H9 (cell line): Measurements from ENCODE around the gene CTNNA1. TPM values are rescaled to one million over a fixed set of nuclear protein-coding genes. Genes with fewer than 3 reads are reported as not detected.

Experiments
- DNase-seq: peaks from one replicate; pipeline ENCODE4 v3.0.0-alpha.2; 2017
- H2AFZ ChIP-seq: one replicate; pipeline ENCODE4 v1.6.1; 2013; ENCODE audit warnings: mild to moderate bottlenecking, low read length, control low read depth, moderate library complexity
- H2AK5ac ChIP-seq: 2 replicates; pipeline ENCODE4 v1.6.1; 2013; ENCODE audit warnings: low read length, control low read depth, mixed read lengths; ENCODE audit not compliant: insufficient read length
- H2BK120ac ChIP-seq: one replicate; pipeline ENCODE4 v1.6.1; 2013; ENCODE audit warnings: low read depth, mild to moderate bottlenecking, low read length, control low read depth, inconsistent platforms; ENCODE audit not compliant: poor library complexity, severe bottlenecking
- H2BK12ac ChIP-seq: 2 replicates; pipeline ENCODE4 v1.6.1; 2013; ENCODE audit warnings: low read length, control low read depth, mixed read lengths, low read depth; ENCODE audit not compliant: insufficient read length
- H2BK15ac ChIP-seq: 2 replicates; pipeline ENCODE4 v1.6.1; 2013; ENCODE audit warnings: low read depth, low read length, control low read depth
- H2BK20ac ChIP-seq: one replicate; pipeline ENCODE4 v1.6.1; 2013; ENCODE audit warnings: low read depth, mild to moderate bottlenecking, low read length, control low read depth, inconsistent platforms; ENCODE audit not compliant: poor library complexity, severe bottlenecking
- H2BK5ac ChIP-seq: 2 replicates; pipeline ENCODE4 v1.6.1; 2013; ENCODE audit warnings: low read length, control low read depth, mixed read lengths; ENCODE audit not compliant: insufficient read length
- H3K14ac ChIP-seq: 2 replicates; pipeline ENCODE4 v1.6.1; 2013; ENCODE audit warnings: low read length, control low read depth; ENCODE audit not compliant: insufficient read depth
- H3K18ac ChIP-seq: 2 replicates; pipeline ENCODE4 v1.6.1; 2013; ENCODE audit warnings: low read depth, mild to moderate bottlenecking, mixed read lengths, low read length, control low read depth; ENCODE audit not compliant: insufficient read length
- H3K23ac ChIP-seq: 2 replicates; pipeline ENCODE4 v1.6.1; 2013; ENCODE audit warnings: low read length, control low read depth, mixed read lengths, low read depth; ENCODE audit not compliant: insufficient read length
- H3K23me2 ChIP-seq: 2 replicates; pipeline ENCODE4 v1.6.1; 2013; ENCODE audit warnings: low read depth, mild to moderate bottlenecking, mixed read lengths, low read length, control low read depth; ENCODE audit not compliant: insufficient read length, poor library complexity, severe bottlenecking
- H3K27ac ChIP-seq: 2 replicates; pipeline ENCODE4 v1.5.1; 2013; ENCODE audit warnings: low read length, control low read depth, mixed read lengths, low read depth; ENCODE audit not compliant: insufficient read length
- H3K27me3 ChIP-seq: 2 replicates; pipeline ENCODE4 v1.6.1; 2013; ENCODE audit warnings: low read length, control low read depth, inconsistent platforms; ENCODE audit not compliant: insufficient read depth
- H3K4ac ChIP-seq: 2 replicates; pipeline ENCODE4 v1.6.1; 2013; ENCODE audit warnings: low read depth, mild to moderate bottlenecking, control low read depth, inconsistent platforms, low read length, moderate library complexity
- H3K4me1 ChIP-seq: 2 replicates; pipeline ENCODE4 v1.6.1; 2013; ENCODE audit warnings: low read length, control low read depth, inconsistent platforms; ENCODE audit not compliant: insufficient read depth
- H3K4me2 ChIP-seq: 2 replicates; pipeline ENCODE4 v1.6.1; 2013; ENCODE audit warnings: low read length, control low read depth, mixed read lengths; ENCODE audit not compliant: insufficient read length, insufficient read depth
- H3K56ac ChIP-seq: 2 replicates; pipeline ENCODE4 v1.6.1; 2013; ENCODE audit warnings: low read depth, mild to moderate bottlenecking, mixed read lengths, low read length, control low read depth; ENCODE audit not compliant: insufficient read length
- H3K79me1 ChIP-seq: 2 replicates; pipeline ENCODE4 v1.6.1; 2013; ENCODE audit warnings: low read depth, mild to moderate bottlenecking, moderate library complexity, low read length, control low read depth, inconsistent platforms; ENCODE audit not compliant: insufficient read depth, poor library complexity, severe bottlenecking
- H3K79me2 ChIP-seq: 2 replicates; pipeline ENCODE4 v1.6.1; 2013; ENCODE audit warnings: low read length, control low read depth, inconsistent platforms; ENCODE audit not compliant: insufficient read depth
- H3K9ac ChIP-seq: 2 replicates; pipeline ENCODE4 v1.6.1; 2013; ENCODE audit warnings: low read length, control low read depth, mixed read lengths; ENCODE audit not compliant: insufficient read length; ENCODE audit errors: extremely low read depth
- H3K9me3 ChIP-seq: one replicate; pipeline ENCODE4 v1.6.1; 2013; ENCODE audit warnings: low read depth, low read length, inconsistent platforms; ENCODE audit not compliant: control insufficient read depth
- H3T11ph ChIP-seq: one replicate; pipeline ENCODE4 v1.6.1; 2013; ENCODE audit warnings: mild to moderate bottlenecking, low read length, control low read depth, inconsistent platforms
- H4K20me1 ChIP-seq: one replicate; pipeline ENCODE4 v1.6.1; 2013; ENCODE audit not compliant: control insufficient read depth, insufficient read length, insufficient read depth
- H4K5ac ChIP-seq: 2 replicates; pipeline ENCODE4 v1.6.1; 2013; ENCODE audit warnings: low read depth, mild to moderate bottlenecking, mixed read lengths, low read length, control low read depth; ENCODE audit not compliant: insufficient read length
- H4K8ac ChIP-seq: replicated peaks from 2 replicates; pipeline ENCODE4 v1.6.1; 2013; ENCODE audit warnings: low read length, control low read depth, mixed read lengths, low read depth; ENCODE audit not compliant: insufficient read length
- H4K91ac ChIP-seq: 2 replicates; pipeline ENCODE4 v1.6.1; 2013; ENCODE audit warnings: low read depth, mild to moderate bottlenecking, moderate library complexity, mixed read lengths, low read length, control low read depth; ENCODE audit not compliant: insufficient read length
- H3K27ac Mint-ChIP-seq, 3 experiments: 2 replicates in 2 of 3; 3 replicates in 1 of 3; pipeline ENCODE4 v1.8.0; 2020 to 2021; ENCODE audit warnings: mixed read lengths in 3 of 3, mild to moderate bottlenecking in 1 of 3, moderate library complexity in 1 of 3
- H3K27me3 Mint-ChIP-seq: 2 replicates; pipeline ENCODE4 v1.8.0; 2021; ENCODE audit warnings: low read depth, mild to moderate bottlenecking, moderate library complexity, mixed read lengths
- H3K36me3 Mint-ChIP-seq, 3 experiments: 2 replicates in 2 of 3; 3 replicates in 1 of 3; pipeline ENCODE4 v1.8.0; 2020 to 2021; ENCODE audit warnings: low read depth in 3 of 3, mixed read lengths in 3 of 3; ENCODE audit not compliant: insufficient read depth in 1 of 3
- H3K4me1 Mint-ChIP-seq, 2 experiments: 2 replicates each; pipeline ENCODE4 v1.8.0; 2020; ENCODE audit warnings: mixed read lengths in 2 of 2
- H3K4me3 Mint-ChIP-seq, 2 experiments: 2 replicates in 1 of 2; 3 replicates in 1 of 2; pipeline ENCODE4 v1.8.0; 2020 to 2021; ENCODE audit warnings: mild to moderate bottlenecking in 2 of 2, mixed read lengths in 2 of 2, moderate library complexity in 1 of 2
- H3K9me3 Mint-ChIP-seq, 2 experiments: 2 replicates in 1 of 2; 3 replicates in 1 of 2; pipeline ENCODE4 v1.8.0; 2020; ENCODE audit warnings: mild to moderate bottlenecking in 2 of 2, mixed read lengths in 2 of 2, moderate library complexity in 1 of 2
- WGBS: extraction: QIAGEN DNeasy Blood & Tissue Kit; methylation state at CpG from one replicate; pipeline ENCODE4 v1.1.7; 2013; ENCODE audit warnings: missing lambda C conversion rate, low lambda C conversion rate, mixed read lengths; ENCODE audit not compliant: insufficient read length; ENCODE audit errors: extremely low coverage; 5-methylcytosine and 5-hydroxymethylcytosine counted together
- total RNA-seq: library from RNA; stranded (reverse); gene quantifications from 2 replicates; pipeline ENCODE4 v1.2.1, GENCODE V29; 2021
- TF ChIP-seq, protein P1 (sequence below): fragments of 200-600 bp; sonication (generic); conservative IDR thresholded peaks from 3 replicates; pipeline ENCODE4 v1.8.0; 2021; ENCODE audit warnings: antibody characterized with exemption, mild to moderate bottlenecking

The CTNNA1 gene
- total RNA-seq, 1 experiment from 2014 or later = 354 TPM

- Histone ChIP-seq H4K91ac (no peak overlapping the region), H3T11ph (no peak overlapping the region), H3K27me3 (no peaks in the 10 kb centered on the region), H3K14ac (no peak overlapping the region), H3K27ac (no peak overlapping the region), H2BK12ac (no peak overlapping the region), H3K4me2 (no peak overlapping the region), H3K18ac (no peak overlapping the region), H2BK15ac (no peak overlapping the region), H2BK120ac (no peak overlapping the region), H3K79me2 (peaks cover 2% of the 10 kb centered on the region; the same call in 1 of the 2 replicates), H2AFZ (no peak overlapping the region), H4K20me1 (no peaks in the 10 kb centered on the region), H2AK5ac (no peak overlapping the region), H3K79me1 (peaks cover 5% of the 10 kb centered on the region), H4K5ac (no peak overlapping the region), H4K8ac (no peak overlapping the region), H3K9ac (no peak overlapping the region), H2BK5ac (no peak overlapping the region), H3K23me2 (no peaks in the 10 kb centered on the region), H3K23ac (no peak overlapping the region), H3K4ac (no peak overlapping the region), H3K4me1 (peaks cover under 1% of the 10 kb centered on the region; the same call in 1 of the 2 replicates), H3K9me3 (no peaks in the 10 kb centered on the region), H2BK20ac (no peak overlapping the region), H3K56ac (no peak overlapping the region)
- no peaks in the 10 kb centered on the region for H3K9me3 Mint-ChIP-seq
- H3K36me3 Mint-ChIP-seq = peaks cover 2 to 5% (median 2%) of the 10 kb centered on the region in 3 experiments; a peak in 4 of 7 replicates
- H3K4me3 Mint-ChIP-seq = no peak overlapping the region
- no peak overlapping the region for H3K27ac Mint-ChIP-seq
- H3K27me3 Mint-ChIP-seq = no peaks in the 10 kb centered on the region
- TF ChIP-seq, protein P1, sequence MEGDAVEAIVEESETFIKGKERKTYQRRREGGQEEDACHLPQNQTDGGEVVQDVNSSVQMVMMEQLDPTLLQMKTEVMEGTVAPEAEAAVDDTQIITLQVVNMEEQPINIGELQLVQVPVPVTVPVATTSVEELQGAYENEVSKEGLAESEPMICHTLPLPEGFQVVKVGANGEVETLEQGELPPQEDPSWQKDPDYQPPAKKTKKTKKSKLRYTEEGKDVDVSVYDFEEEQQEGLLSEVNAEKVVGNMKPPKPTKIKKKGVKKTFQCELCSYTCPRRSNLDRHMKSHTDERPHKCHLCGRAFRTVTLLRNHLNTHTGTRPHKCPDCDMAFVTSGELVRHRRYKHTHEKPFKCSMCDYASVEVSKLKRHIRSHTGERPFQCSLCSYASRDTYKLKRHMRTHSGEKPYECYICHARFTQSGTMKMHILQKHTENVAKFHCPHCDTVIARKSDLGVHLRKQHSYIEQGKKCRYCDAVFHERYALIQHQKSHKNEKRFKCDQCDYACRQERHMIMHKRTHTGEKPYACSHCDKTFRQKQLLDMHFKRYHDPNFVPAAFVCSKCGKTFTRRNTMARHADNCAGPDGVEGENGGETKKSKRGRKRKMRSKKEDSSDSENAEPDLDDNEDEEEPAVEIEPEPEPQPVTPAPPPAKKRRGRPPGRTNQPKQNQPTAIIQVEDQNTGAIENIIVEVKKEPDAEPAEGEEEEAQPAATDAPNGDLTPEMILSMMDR = no peak
- WGBS = no CpG with 5 or more reads among the region's 2 CpGs
- H3K4me1 Mint-ChIP-seq = peaks cover 40 to 64% of the 10 kb centered on the region in 2 experiments
- no peak for DNase-seq
Measured at GRCh38 chr5:138841531-138841930, 88.3 kb downstream of the CTNNA1 start.
